Lung (tissue), 16 donors: ENCODE results near the gene FSCN2. TPM values are rescaled to one million over a fixed set of nuclear protein-coding genes. Genes with fewer than 3 reads are reported as not detected.

ENCODE experiments used
- ATAC-seq: fragments of 200-7000 bp; cut with Tn5 transposase; one replicate; pipeline ENCODE4 v1.9.1; 2020; ENCODE audit warnings: moderate number of reproducible peaks; ENCODE audit not compliant: insufficient read depth, low FRiP score
- DNase-seq, 3 donors: peaks; one replicate each; pipeline ENCODE4 v3.0.0-alpha.2; 2013 to 2017
- H3K27ac ChIP-seq, 2 donors: one replicate each; pipeline ENCODE4 v1.5.1; 2013; ENCODE audit warnings: mild to moderate bottlenecking in 2 of 2, moderate library complexity in 2 of 2, control low read depth in 1 of 2, inconsistent platforms in 1 of 2, low read depth in 1 of 2, low read length in 1 of 2
- H3K27me3 ChIP-seq, 3 donors: one replicate each; pipeline ENCODE4 v1.5.1; 2013; ENCODE audit warnings: low read length in 2 of 3; ENCODE audit not compliant: control insufficient read depth in 3 of 3, insufficient read depth in 3 of 3
- H3K36me3 ChIP-seq, 4 donors: one replicate each; pipeline ENCODE4 v1.5.1; 2013; ENCODE audit warnings: low read length in 4 of 4, mild to moderate bottlenecking in 1 of 4, moderate library complexity in 1 of 4; ENCODE audit not compliant: control insufficient read depth in 4 of 4, insufficient read depth in 4 of 4
- H3K4me1 ChIP-seq, 5 donors: one replicate each; pipeline ENCODE4 v1.5.1; 2013; ENCODE audit warnings: low read length in 5 of 5, mild to moderate bottlenecking in 2 of 5, moderate library complexity in 1 of 5; ENCODE audit not compliant: control insufficient read depth in 5 of 5, insufficient read depth in 5 of 5
- H3K4me3 ChIP-seq: one replicate; pipeline ENCODE4 v1.5.1; 2013; ENCODE audit warnings: mild to moderate bottlenecking, control low read depth, moderate library complexity
- H3K9ac ChIP-seq, 2 donors: one replicate each; pipeline ENCODE4 v1.5.1; 2013; ENCODE audit warnings: low read length in 2 of 2, control low read depth in 1 of 2; ENCODE audit not compliant: insufficient read depth in 1 of 2
- H3K9me3 ChIP-seq, 4 donors: one replicate each; pipeline ENCODE4 v1.5.1; 2013; ENCODE audit warnings: low read length in 3 of 4, mild to moderate bottlenecking in 1 of 4, moderate library complexity in 1 of 4; ENCODE audit not compliant: control insufficient read depth in 4 of 4, insufficient read depth in 3 of 4
- CTCF ChIP-seq: IDR thresholded peaks from 2 replicates; pipeline ENCODE4 v1.5.1; 2012; ENCODE audit warnings: mild to moderate bottlenecking; ENCODE audit errors: control extremely low read depth, extremely low read depth
- WGBS, 2 donors: extraction: QIAGEN DNeasy Blood & Tissue Kit; methylation state at CpG; one replicate each; pipeline ENCODE4 v1.1.7; 2013; 5-methylcytosine and 5-hydroxymethylcytosine counted together
- long read RNA-seq, 5 donors: transcript quantifications; one replicate each; lab custom pipeline, GENCODE V29; 2026
- polyA plus RNA-seq, 2 donors: library from polyadenylated mRNA; stranded (reverse); fragments of 200-250 nt; gene quantifications; one replicate each; pipeline ENCODE4 v1.2.1, GENCODE V29; 2013
- total RNA-seq, 2 donors: library from RNA; depleted of rRNA in 1 of 2; stranded (reverse); fragments of >200 nt in 1 of 2; gene quantifications; one replicate each; pipeline ENCODE4 v1.2.1, GENCODE V29; 2014 to 2021
- donor health status: control.
- donor health status: control.
- donor health status: Bipolar disorder and iron deficiency.
- donor health status: healthy.
- donor health status: DM: yes; HTN: yes; CAD: no.

The FSCN2 gene, protein sequence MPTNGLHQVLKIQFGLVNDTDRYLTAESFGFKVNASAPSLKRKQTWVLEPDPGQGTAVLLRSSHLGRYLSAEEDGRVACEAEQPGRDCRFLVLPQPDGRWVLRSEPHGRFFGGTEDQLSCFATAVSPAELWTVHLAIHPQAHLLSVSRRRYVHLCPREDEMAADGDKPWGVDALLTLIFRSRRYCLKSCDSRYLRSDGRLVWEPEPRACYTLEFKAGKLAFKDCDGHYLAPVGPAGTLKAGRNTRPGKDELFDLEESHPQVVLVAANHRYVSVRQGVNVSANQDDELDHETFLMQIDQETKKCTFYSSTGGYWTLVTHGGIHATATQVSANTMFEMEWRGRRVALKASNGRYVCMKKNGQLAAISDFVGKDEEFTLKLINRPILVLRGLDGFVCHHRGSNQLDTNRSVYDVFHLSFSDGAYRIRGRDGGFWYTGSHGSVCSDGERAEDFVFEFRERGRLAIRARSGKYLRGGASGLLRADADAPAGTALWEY
- total RNA-seq (1 to 10 TPM; 2.1 to 3.9 TPM), polyA plus RNA-seq (1 to 10 TPM in 1 of 2 donors, under 1 TPM in 1; 0.46 to 1.8 TPM)
- long read RNA-seq, donor 1, result 0 reads
- long read RNA-seq, donor 2, result 0 reads
- long read RNA-seq, donor 3, result 0 reads
- long read RNA-seq, donor 4, result 0 reads
- long read RNA-seq, donor 5, result 0 reads

- H3K4me3 ChIP-seq, result no peak within 1 kb of the TSS
- TF ChIP-seq CTCF, result no peak
- no peak within 1 kb of the TSS for H3K9ac ChIP-seq
- no peak within 1 kb of the TSS for H3K27ac ChIP-seq
- DNase-seq (peak in 1 of 3 donors; percentile 35), ATAC-seq (peak; percentile 54)
- H3K4me1 ChIP-seq, result peaks cover 0 to 15% (median 0%) of the 10 kb centered on the region in 5 donors
- peaks cover 0 to 18% (median 8%) of the 10 kb centered on the region in 3 donors for H3K27me3 ChIP-seq
- H3K9me3 ChIP-seq, result no peaks in the 10 kb centered on the region
- no peaks in the 10 kb centered on the region for H3K36me3 ChIP-seq
- WGBS, 2 donors, result 36 to 65% methylated on average over 38 to 42 of the region's 42 CpGs
Measured at GRCh38 chr17:81527591-81528383, at the start of gene FSCN2. FSCN2 (plus strand) TSS chr17:81528377; CDS start chr17:81528532, 155 bp downstream.

GRCh38 chr17:81479175-81480071 lies 48.8 kb upstream of the FSCN2 start:
- DNase-seq (no peak), ATAC-seq (no peak)
- H3K9ac ChIP-seq, result no peak overlapping the region
- no peaks in the 10 kb centered on the region for H3K36me3 ChIP-seq
- H3K4me3 ChIP-seq, result no peak overlapping the region
- no peak for TF ChIP-seq CTCF
- H3K9me3 ChIP-seq, result peaks cover 0 to 4% (median 0%) of the 10 kb centered on the region in 4 donors
- H3K4me1 ChIP-seq, result peaks cover 0 to 30% (median 12%) of the 10 kb centered on the region in 5 donors
- no peaks in the 10 kb centered on the region for H3K27me3 ChIP-seq
- WGBS, 2 donors, result 90% methylated on average over 20 of the region's 20 CpGs
- no peak overlapping the region for H3K27ac ChIP-seq
